ENCODE measurements around the gene SLC19A1. TPM values are rescaled to one million over a fixed set of nuclear protein-coding genes. Genes with fewer than 3 reads are reported as not detected.

Gene SLC19A1
- 10 to 100 TPM; 22.7 to 36.4 (median 24.4) TPM for polyA plus RNA-seq (ENCODE audit: insufficient read depth in 1 of 5, insufficient read length in 5 of 5, low replicate concordance in 1 of 5)
- long read RNA-seq, donor 1, partial matches to known transcripts = 13 of 14 reads
- long read RNA-seq, donor 1, other reads (novel, unspliced or antisense) = 0 of 14 reads
- long read RNA-seq, donor 2, partial matches to known transcripts = 7 of 10 reads
- long read RNA-seq, donor 2, other reads (novel, unspliced or antisense) = 0 of 10 reads
- long read RNA-seq, donor 3, partial matches to known transcripts = 85 of 87 reads
- long read RNA-seq, donor 3, other reads (novel, unspliced or antisense) = 0 of 87 reads
- long read RNA-seq, donor 4, partial matches to known transcripts = 0 of 1 reads
- long read RNA-seq, donor 4, other reads (novel, unspliced or antisense) = 0 of 1 reads
- long read RNA-seq, donor 5, partial matches to known transcripts = 6 of 7 reads
- long read RNA-seq, donor 5, other reads (novel, unspliced or antisense) = 0 of 7 reads
- long read RNA-seq, donor 6, partial matches to known transcripts = 68 of 72 reads
- long read RNA-seq, donor 6, other reads (novel, unspliced or antisense) = 0 of 72 reads
- long read RNA-seq, donor 7, partial matches to known transcripts = 11 of 15 reads
- long read RNA-seq, donor 7, other reads (novel, unspliced or antisense) = 0 of 15 reads
- long read RNA-seq, donor 8 = 0 reads

GRCh38 chr21:45542242-45542666 lies at the start of gene SLC19A1:
Gene SLC19A1 (minus strand): TSS chr21:45542440. CDS start chr21:45537959, 4,481 bp downstream.
- DNase-seq = peak in 1 of 2 donors; percentile 44

DNA sequence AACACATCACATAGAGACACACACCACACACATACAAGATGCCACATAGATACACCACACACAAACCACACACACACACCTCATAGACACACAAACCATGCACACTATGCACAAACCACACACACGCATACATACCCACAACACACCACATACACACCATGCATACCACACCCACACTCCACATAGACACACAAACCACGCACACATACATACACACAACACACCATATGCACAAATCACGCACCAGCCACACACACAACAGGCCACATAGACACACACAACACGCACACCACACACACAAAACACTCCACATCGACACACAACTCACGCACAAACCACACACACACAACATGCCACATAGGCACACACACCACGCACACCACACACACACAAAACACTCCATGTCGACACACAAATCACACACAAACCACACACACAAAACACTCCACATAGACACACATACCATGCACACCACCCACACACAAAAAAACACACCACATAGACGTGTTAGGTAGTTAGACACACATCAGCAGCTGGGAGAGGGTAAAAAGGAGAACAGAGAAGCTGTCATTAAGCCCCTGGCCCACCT lies 49.5 kb upstream of the SLC19A1 start:
- no peak for DNase-seq

GRCh38 chr21:45590726-45591618 lies 48.7 kb upstream of the SLC19A1 start:
- DNase-seq = no peak

DNA sequence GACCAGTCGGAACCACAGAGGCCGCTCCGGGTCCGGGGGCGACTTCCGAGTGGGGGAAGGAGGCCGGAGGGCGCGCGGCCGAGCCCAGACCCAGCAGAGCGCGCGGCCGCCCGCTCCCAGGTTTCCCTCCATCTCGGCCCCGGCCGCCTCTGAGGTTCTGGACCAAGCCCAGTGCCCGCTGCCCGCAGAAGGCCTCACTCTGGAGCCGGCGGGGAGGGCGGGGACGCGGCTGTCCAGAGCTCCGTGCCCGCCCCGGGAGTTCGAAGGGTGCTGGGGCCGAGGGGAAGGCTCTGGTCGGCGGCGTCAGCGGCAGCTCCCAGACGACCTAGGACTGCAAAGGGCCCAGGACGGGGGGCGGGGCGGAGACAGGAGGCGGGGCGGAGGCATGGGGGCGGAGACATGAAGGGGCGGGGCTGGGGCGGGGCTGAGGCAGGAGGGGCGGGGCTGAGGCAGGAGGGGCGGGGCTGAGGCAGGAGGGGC lies 48.0 kb upstream of the SLC19A1 start:
- DNase-seq = no peak

DNA sequence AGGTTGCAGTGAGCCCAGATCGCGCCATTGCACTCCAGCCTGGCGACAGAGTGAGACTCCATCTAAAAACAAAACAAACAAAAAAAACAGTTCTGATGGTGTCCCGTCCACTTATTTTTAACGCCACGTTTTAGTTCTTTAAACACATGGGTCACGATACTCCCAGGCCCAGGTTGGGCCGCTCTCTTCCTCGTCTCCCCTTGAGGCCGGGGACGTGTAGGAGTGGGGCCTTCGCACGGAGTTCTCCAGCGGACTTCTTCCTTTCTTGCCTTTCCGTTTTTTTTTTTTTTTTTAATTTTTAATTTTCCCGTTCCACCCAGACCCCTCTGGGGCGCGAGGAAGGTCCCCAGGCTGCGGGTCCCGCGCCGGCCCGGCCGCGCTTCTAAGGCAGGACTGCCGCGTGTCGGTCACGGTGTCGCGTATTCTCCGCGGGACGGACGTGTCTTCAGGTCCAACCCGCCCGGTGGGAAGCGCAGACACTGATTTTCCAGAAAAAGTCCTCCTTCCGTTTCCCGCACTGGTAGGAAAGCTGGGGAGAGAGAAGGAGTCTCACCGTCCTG lies 47.5 kb upstream of the SLC19A1 start:
- DNase-seq = no peak

DNA sequence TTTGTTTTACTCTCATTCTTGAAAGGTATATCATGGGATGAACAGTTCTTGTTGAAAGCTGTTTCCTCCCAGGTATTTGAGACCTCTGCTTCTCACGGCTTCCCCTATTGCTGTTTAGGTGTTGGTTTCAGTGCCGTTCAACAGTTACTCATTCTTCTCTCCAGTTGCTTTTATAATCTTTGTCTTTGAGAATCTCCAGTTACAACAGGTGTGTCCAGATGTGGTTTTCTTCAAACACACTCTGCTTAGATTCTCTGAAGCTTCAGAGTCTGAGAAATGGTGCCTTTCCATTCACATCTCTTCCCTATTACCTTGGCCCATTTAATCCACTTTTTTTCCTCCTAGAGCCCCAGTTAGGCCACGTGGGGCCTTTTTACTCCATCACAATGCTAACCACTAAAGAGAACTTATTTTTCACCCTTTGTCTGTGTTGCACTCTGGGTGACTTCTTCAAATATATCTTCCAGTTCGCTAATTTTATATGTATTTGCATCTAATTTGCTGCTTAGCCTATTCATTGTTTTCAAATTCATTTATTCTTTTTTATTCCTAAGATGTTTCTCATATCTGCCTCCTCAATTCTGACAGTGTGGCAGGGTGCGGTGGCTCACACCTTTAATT lies 46.7 kb upstream of the SLC19A1 start:
- DNase-seq = no peak

DNA sequence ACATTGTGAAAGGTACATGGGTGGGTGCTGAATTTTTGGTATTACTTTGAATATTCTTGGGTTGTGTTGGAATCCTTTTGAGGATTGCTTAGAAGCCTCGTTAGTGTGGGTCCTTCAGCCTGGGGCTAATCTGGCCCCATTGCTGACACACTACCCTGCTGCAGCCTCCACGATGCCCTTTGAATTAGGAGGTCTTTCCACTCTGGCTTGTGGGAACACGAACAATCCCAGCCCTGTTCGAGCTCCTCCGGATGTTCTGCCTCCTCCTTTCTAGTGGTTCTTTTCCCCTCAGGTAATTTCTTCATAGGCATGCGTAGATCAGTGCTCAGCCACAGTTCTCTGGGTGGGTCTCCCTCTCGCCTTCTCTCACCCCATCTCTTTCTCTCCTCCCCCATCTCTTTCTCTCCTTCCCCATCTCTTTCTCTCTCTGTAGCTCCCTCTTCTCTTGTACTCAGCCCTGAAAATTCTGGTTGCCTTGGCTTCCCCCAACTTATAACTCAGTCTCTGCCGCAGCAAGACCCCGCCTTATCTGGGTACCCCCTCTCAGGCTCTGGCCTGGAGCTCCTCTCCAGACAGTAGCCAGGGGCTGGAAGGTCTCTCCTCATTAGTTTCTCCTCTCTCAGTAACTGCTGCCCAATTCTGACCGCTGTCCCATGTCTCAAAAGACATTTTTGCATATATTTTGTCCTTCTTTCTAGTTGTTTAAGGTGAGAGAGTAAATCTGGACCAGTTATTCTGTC lies 46.0 kb upstream of the SLC19A1 start:
- DNase-seq = no peak

- no peak for DNase-seq
These were observed 44.1 kb upstream of the SLC19A1 start for GRCh38 chr21:45586289-45586858.

GRCh38 chr21:45584786-45585185 lies 42.5 kb upstream of the SLC19A1 start:
- DNase-seq = no peak

- DNase-seq = no peak
These were observed 41.7 kb upstream of the SLC19A1 start for GRCh38 chr21:45583831-45584509.

GRCh38 chr21:45582128-45582527 lies 39.9 kb upstream of the SLC19A1 start:
- DNase-seq = no peak

DNA sequence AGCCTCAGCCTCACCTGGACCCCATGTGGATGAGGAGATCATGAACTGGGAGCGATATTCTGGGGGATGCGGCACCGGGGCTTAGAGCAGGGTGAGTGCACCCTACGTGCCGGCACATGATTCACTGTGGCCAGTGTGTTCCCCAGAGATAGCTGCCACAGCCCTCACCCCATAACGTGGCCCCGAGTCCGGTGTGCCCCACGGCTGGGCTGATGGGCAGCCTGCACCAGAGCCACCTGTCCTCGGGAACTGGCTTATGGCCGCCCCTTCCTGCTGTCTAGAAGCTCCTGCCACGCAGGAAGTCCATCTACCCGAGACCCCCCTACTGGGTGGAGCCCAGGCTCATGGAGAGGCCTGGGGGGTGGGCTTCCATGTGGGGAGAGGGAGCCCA lies 39.1 kb upstream of the SLC19A1 start:
- DNase-seq = no peak

DNA sequence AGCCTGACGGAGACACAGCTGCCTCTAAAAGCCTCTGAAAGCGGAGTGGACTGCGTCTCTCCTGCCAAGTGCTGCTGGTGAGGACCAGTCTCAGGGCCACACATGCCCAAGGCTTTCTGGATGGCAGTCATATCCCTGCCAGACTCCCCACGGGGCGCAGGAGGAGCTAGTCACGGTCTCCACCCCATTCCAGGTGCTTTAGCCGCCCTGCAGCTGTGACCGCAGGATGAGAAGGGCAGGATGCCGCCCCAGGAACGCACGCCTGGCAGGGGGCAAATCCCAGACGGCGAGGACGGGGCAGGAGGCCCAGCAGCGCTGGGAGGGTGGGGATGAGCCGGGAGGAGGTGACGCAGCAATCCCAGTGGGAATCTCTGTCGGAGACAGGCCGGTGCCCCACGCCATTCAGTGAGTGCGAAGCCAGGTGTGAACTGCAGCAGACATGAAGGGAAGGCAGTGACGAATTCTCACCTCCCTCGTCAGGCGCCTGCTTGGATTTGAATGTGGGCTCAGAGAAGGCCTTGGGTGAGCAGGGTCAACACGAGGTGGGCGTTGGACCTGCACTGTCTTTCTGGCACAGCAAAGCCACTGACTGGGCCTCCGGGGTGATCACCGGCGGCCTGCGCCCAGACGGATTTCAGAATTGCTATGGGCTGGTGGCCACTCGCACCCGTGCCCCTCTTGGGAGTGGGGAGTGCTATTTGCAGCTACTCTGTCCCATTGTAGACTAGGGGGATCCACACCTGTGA lies 38.5 kb upstream of the SLC19A1 start:
- DNase-seq = no peak

- no peak for DNase-seq
These were observed 37.9 kb upstream of the SLC19A1 start for GRCh38 chr21:45580181-45580575.

- DNase-seq = no peak
These were observed 37.3 kb upstream of the SLC19A1 start for GRCh38 chr21:45579383-45580180.

- DNase-seq = no peak
These were observed 36.7 kb upstream of the SLC19A1 start for GRCh38 chr21:45578811-45579381.

DNA sequence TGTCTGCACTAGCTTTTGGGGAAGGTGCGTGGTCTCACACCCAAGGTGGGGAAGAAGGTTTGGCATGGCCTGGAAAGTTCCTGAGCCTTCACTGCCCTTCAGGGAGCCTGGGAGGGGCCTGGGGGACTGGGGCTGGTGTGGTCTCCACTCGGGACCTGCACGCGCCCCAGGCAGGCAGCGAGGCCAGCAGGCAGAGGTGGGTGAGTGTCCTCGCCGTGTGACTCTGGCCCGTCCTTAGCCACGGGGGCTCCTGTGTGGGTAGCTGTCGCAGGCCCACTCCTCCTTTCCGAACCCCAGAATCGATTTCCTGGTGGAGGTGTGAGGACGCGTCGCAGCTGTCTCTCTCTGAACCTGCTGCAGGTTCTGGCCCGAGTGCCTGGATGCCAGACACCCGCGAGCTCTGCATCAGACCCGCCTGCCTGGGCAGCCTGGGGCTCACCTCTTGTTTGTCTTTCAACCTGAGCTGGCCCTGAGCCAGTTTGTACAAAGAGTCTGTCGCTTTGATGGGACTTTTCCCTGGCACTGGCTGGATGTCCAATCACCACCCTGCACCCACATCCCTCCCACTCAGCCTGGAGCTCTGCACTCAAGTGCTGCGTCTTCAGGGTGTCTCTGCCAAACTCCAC lies 36.0 kb upstream of the SLC19A1 start:
- no peak for DNase-seq
